Activated T-cell treated with anti-CD3 and anti-CD28 coated beads, Interleukin-2, amount 50 U/mL, for 72 hours (primary cell): ENCODE results near the gene KCTD2. TPM values are rescaled to one million over a fixed set of nuclear protein-coding genes. Genes with fewer than 3 reads are reported as not detected.
A peak's percentile ranks its signal among the peaks of the same experiment; 100 is the strongest.
"Not testable (repeated sequence)": the region's sequence is repeated elsewhere in the genome, so short reads cannot be mapped to it uniquely, and the experiment has no call there.

Source experiments
- ATAC-seq, 2 donors: fragments of 150-1000 bp; cut with Tn5 transposase; replicated peaks in 1 of 2; 2 replicates each; pipeline ENCODE4 v1.10.0; 2021; ENCODE audit warnings: moderate library complexity in 2 of 2, mild to moderate bottlenecking in 1 of 2
- DNase-seq, 2 donors: peaks; one replicate each; pipeline ENCODE4 v3.0.0; 2021 to 2022; ENCODE audit warnings: mixed read lengths in 1 of 2
- H3K27ac Mint-ChIP-seq: one replicate; pipeline ENCODE4 v1.8.0; 2022; ENCODE audit warnings: mild to moderate bottlenecking, moderate library complexity, mixed read lengths
- H3K27me3 Mint-ChIP-seq: one replicate; pipeline ENCODE4 v1.8.0; 2022; ENCODE audit warnings: low read depth, mixed read lengths
- H3K36me3 Mint-ChIP-seq, 2 donors: one replicate each; pipeline ENCODE4 v1.8.0; 2022; ENCODE audit warnings: mixed read lengths in 2 of 2, mild to moderate bottlenecking in 1 of 2; ENCODE audit not compliant: insufficient read depth in 2 of 2
- H3K4me1 Mint-ChIP-seq: one replicate; pipeline ENCODE4 v1.8.0; 2022; ENCODE audit warnings: low read depth, mixed read lengths
- H3K4me3 Mint-ChIP-seq, 2 donors: one replicate each; pipeline ENCODE4 v1.8.0; 2022; ENCODE audit warnings: mild to moderate bottlenecking in 2 of 2, mixed read lengths in 2 of 2, moderate library complexity in 2 of 2
- H3K9me3 Mint-ChIP-seq, 2 donors: one replicate each; pipeline ENCODE4 v1.8.0; 2022; ENCODE audit warnings: mixed read lengths in 2 of 2
- total RNA-seq, 2 donors: library from RNA; stranded (reverse); gene quantifications; one replicate each; pipeline ENCODE4 v1.2.3, GENCODE V29; 2022

The KCTD2 gene
- total RNA-seq, 2 donors from 2014 or later: 21.4 to 24.1 TPM

DNA sequence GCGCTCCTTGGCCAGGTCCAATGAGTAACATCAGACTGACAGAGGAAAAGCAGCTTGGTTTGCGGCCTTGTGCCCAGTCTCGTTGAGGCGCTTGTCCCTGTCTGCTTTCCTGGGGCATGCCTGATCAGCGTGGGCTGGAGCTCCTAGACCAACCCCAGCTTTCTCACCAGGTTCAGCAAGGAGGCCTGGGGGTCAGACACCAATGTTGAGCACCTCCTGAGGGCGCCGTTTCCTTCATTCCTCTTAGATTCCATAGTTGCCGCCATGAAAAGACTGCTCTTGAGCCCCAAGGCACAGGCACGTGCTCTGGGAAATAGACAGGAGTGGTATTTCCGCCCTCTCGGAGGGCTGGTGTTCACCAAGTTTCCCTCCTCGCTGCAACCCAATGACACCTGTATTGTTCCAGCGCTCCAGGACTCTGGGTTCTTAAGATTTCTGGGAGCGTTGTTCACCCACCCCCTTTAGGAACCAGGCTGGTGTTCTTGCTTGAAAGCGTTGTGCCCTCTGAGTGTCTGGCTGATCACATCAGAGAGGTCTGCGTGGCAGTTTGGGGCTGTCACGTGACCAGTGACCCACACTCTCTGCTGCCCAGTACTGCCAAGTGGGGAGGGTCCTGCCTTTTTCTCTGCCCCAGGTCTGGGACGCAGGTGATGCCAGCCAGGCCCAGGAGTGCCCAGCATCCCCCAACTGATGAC is 18.0 kb downstream of the KCTD2 start:
- Mint-ChIP-seq H3K27me3 (no peaks in the 10 kb centered on the region), H3K9me3 (no peaks in the 10 kb centered on the region), H3K36me3 (peaks cover 0 to 4% of the 10 kb centered on the region in 2 donors), H3K4me1 (peaks cover 36% of the 10 kb centered on the region), H3K27ac (peak overlapping the region; percentile 86), H3K4me3 (peak overlapping the region; percentile 55 to 57)
- no peak for ATAC-seq
- DNase-seq: no peak

DNA sequence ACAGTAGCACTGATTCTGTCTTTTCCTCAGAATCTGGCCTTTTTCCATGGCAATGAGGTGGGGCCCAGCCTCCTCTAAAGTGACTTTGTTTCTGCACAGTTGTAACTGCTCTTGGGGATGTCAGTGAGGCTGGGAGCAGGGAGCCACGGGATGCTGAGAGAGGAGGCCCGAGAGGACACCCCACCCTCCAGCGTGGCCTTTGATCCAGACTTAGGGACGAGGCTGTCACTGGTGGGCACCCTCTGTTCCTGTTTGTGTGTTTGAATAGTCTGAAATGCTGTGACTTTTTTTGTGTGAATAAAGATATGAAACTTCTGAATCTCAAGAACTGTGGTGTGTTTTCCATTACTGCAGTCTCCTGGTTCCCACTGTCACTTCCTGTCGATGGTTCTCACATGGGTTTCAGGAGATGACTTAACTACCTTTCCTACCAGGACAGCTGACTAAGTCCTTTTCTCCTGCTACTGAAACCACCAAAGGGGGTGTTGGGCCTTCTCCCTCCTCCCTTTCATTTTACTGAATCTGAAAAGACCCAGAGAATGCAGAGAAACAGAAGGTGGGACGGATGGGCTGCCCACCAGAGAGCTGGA is 18.6 kb downstream of the KCTD2 start:
- Mint-ChIP-seq H3K36me3 (peaks cover 0 to 4% of the 10 kb centered on the region in 2 donors), H3K27me3 (no peaks in the 10 kb centered on the region), H3K4me3 (peak overlapping the region; percentile 55 to 57), H3K27ac (peak overlapping the region; percentile 86), H3K9me3 (no peaks in the 10 kb centered on the region), H3K4me1 (peaks cover 36% of the 10 kb centered on the region)
- DNase-seq (no peak), ATAC-seq (peak; percentile 62)

DNA sequence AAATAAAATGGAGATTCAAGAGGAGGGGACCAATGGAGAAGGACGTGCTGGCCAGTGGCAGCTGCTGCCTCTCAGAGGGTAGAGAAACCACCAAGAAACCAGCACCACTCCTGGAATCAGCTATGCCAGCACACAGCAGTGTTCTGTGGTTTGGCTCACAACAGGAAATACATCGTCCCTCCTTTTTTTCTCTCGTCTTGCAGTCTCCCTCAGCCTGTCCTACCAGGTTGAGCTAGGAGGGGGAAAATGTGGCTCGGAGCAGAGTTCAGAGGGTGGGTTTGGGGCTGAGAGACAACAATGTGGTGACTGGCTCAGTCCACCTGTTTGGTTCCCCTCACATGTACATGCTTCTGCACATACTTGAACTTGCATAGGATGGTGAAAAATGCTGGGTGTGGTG is 20.8 kb downstream of the KCTD2 start:
- Mint-ChIP-seq H3K27ac (no peak overlapping the region), H3K9me3 (no peaks in the 10 kb centered on the region), H3K27me3 (no peaks in the 10 kb centered on the region), H3K36me3 (peaks cover 0 to 3% of the 10 kb centered on the region in 2 donors), H3K4me1 (peaks cover 36% of the 10 kb centered on the region), H3K4me3 (peak overlapping the region in 1 of 2 donors; percentile 47)
- peak; percentile 76 to 80 for ATAC-seq
- DNase-seq: peak; percentile 30 to 31

DNA sequence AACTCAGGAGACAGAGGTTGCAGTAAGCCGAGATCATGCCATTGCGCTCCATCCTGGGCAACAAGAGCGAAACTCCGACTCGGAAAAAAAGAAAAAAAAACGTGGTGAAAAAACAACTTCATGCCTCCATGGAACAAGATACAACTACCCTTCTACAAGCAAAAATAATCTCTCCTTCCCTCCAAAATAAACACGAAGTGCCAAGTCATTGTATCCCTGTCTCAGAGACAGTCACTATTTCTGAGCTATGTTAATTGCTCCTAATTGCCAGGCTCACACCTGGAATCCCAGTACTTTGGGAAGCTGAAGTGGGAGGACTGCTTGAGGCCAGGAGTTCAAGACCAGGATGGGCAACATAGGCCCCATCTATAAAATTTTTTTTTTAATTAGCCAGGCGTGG is 21.7 kb downstream of the KCTD2 start:
- DNase-seq (no peak), ATAC-seq (no peak)
- Mint-ChIP-seq H3K27ac (no peak overlapping the region), H3K36me3 (no peaks in the 10 kb centered on the region), H3K27me3 (no peaks in the 10 kb centered on the region), H3K4me3 (no peak overlapping the region), H3K4me1 (peaks cover 36% of the 10 kb centered on the region), H3K9me3 (no peaks in the 10 kb centered on the region)

DNA sequence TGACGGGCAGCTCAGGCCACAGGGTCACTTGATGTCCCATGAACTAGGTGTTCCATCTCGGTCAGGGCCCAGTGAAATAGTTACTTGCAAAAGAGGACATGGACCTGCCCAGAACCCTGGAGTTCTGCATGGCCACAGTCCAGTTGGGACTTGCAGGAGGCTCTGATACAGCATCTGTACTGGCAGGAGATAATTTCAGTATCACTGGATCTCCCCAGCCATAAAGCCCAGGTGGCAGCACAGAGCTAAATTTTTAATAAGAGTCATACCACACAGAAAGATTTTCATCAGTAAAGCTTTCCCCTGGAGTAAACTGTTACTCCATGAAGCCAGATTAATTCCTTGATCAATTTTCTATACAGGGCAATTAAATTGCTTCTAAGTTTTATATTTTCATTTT is 22.8 kb downstream of the KCTD2 start:
- DNase-seq (no peak), ATAC-seq (no peak)
- no peaks in the 10 kb centered on the region for H3K36me3 Mint-ChIP-seq
- H3K27ac Mint-ChIP-seq: no peak overlapping the region
- H3K4me1 Mint-ChIP-seq: peaks cover 34% of the 10 kb centered on the region
- H3K27me3 Mint-ChIP-seq: no peaks in the 10 kb centered on the region
- no peak overlapping the region for H3K4me3 Mint-ChIP-seq
- H3K9me3 Mint-ChIP-seq: no peaks in the 10 kb centered on the region

DNA sequence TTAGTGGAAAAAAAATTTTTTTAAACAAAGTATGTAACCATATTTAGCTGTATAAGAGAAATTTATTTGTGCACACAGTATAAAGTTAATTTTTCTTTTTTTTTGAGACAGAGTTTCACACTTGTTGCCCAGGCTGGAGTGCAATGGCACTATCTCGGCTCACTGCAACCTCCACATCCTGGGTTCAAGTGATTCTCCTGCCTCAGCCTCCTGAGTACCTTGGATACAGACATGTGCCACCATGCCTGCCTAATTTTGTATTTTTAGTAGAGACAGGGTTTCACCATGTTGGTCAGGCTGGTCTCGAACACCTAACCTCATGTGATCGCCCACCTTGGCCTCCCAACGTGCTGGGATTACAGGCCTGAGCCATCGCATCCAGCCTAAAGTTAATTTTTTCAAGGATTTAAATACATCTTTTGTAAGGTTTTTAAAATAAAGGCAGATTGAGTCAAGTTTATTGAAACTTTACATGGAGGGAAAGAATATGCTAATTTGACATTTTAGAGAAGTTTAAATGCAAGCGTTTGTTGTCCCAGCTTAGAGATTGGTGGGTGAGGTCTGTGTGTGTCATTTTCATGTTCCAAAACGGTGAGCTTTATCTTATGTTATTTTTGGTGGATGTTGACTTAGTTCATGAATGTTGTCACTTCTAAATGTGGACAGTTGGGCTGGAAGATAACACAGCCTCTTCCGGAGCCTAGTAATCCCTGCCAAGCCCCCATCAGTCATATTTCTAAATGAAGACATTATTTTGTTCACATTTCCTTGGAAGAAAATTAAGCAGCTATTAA is 24.6 kb downstream of the KCTD2 start:
- not testable (repeated sequence) for H3K4me3 Mint-ChIP-seq, ATAC-seq, H3K27me3 Mint-ChIP-seq, DNase-seq, H3K9me3 Mint-ChIP-seq, H3K36me3 Mint-ChIP-seq
- Mint-ChIP-seq H3K27ac (peak overlapping the region; percentile 86), H3K4me1 (peaks cover 15% of the 10 kb centered on the region)

DNA sequence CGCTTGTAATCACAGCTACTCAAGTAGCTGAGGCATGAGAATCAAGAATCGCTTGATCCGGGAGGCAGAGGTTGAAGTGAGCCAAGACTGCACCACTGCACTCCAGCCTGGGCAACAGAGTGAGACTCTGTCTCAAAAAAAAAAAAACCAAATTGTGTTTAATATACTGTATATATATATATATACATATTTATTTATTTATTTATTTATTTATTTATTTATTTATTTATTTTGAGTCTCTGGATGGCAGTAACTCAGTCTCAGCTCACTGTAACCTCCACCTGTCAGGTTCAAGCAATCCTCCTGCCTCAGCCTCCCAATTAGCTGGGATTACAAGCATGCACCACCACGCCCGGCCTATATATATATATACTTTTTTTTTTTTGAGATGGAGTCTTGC is 25.9 kb downstream of the KCTD2 start:
- not testable (repeated sequence) for H3K36me3 Mint-ChIP-seq, H3K27me3 Mint-ChIP-seq, DNase-seq, H3K4me1 Mint-ChIP-seq, H3K9me3 Mint-ChIP-seq, H3K4me3 Mint-ChIP-seq, H3K27ac Mint-ChIP-seq, ATAC-seq

DNA sequence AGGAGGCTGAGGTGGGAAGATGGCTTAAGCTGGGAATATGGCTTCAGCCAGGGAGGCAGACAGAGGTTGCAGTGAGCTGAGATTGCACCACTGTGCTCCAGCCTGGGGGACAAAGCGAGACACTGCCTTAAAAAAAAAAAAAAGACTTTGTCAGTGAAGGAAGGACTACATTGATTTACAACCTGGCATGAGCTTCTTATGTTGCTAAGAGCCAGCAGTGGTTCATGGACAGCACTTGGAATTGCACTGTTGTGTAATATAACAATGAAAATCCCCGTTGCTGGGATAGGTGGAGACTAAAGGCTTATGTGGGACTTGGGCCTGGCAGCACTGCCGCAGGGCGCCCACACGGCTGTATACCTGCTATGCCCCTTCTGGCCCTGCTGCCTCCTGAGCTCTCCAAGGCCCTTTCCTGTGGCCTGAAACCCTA is 26.6 kb downstream of the KCTD2 start:
- Mint-ChIP-seq H3K4me1 (peaks cover 5% of the 10 kb centered on the region), H3K27ac (no peak overlapping the region), H3K4me3 (no peak overlapping the region), H3K9me3 (no peaks in the 10 kb centered on the region), H3K27me3 (no peaks in the 10 kb centered on the region), H3K36me3 (no peaks in the 10 kb centered on the region)
- DNase-seq (no peak), ATAC-seq (no peak)

DNA sequence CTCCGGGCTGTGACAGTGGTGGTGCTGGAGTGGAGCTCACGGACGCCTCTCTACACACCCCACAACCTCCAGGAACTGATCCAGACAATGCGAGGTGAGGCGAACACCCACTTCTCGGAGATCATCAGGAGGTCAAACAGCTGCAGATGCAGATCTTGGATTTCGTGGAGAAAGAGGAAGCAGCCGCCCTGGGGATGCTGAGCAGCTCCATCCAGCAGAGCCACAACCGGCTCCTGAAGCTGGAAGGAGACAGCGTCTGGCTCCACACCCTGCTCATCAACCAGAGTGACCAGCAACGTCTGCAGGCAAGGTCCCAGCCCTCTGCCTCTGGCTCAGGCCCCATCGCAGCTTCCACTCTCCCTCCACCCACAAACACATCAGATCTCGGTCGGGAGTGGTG is 27.5 kb downstream of the KCTD2 start:
- H3K27me3 Mint-ChIP-seq: no peaks in the 10 kb centered on the region
- H3K4me1 Mint-ChIP-seq: peaks cover 13% of the 10 kb centered on the region
- H3K4me3 Mint-ChIP-seq: no peak overlapping the region
- no peak overlapping the region for H3K27ac Mint-ChIP-seq
- DNase-seq (no peak), ATAC-seq (no peak)
- no peaks in the 10 kb centered on the region for H3K9me3 Mint-ChIP-seq
- no peaks in the 10 kb centered on the region for H3K36me3 Mint-ChIP-seq

DNA sequence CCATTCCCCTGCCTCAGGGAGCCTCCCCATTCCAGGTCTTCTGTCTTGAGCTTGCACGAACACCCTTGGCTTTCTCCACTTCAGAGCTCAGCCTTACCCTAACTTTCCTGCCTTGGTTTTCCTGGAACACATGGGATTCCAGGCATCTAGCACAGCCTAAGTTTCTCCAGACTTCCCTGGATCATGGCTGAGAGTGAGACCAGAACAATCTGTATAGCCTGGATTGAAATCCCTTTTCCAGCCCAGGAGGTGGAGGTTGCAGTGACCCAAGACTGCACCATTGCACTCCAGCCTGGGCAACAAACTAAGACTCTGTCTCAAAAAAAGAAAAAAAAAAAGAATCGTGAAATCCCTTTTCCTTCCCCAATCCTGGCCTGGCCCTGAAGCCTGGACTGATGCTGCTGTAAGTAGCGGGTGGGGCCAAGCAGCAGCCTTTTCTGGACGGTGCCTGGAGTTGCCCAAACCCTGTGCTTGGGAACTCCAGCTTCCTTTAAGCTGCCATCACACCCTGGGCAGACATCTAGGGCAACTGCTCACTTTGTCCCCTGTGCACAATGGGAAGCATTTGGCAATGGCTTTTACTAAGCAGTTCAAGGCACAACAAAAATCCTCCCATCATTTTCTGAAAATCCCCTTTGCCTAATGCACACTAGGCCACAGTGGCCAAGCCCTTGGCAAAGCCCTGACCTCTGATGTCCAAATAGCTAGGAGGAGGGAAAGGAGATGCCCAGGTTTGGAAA is 28.7 kb downstream of the KCTD2 start:
- H3K4me3 Mint-ChIP-seq: no peak overlapping the region
- H3K9me3 Mint-ChIP-seq: no peaks in the 10 kb centered on the region
- H3K27me3 Mint-ChIP-seq: no peaks in the 10 kb centered on the region
- ATAC-seq: no peak
- peaks cover 19% of the 10 kb centered on the region for H3K4me1 Mint-ChIP-seq
- no peaks in the 10 kb centered on the region for H3K36me3 Mint-ChIP-seq
- DNase-seq: no peak
- H3K27ac Mint-ChIP-seq: no peak overlapping the region

DNA sequence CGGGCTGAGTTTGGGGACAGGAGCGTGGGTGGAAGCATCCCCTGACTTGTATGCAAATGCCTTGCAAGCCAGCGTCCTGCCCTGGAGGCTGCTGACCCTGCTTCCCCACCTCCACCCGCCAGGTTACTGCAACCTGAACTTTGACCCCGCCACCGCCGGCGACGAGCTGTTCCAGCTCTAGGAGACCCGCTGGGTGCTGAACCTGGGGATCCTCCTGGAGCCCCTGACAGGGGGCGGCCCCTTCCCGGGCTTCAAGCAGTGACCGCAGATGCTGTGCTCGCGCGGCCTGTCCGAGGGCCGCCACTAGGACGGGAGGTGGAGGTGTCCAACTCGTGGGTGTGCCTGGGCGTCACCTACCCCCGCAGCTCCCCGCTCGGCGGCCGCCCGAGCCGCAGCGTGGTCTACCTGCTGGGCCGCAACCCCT is 30.1 kb downstream of the KCTD2 start:
- Mint-ChIP-seq H3K9me3 (no peaks in the 10 kb centered on the region), H3K27me3 (no peaks in the 10 kb centered on the region), H3K4me1 (peaks cover 19% of the 10 kb centered on the region), H3K36me3 (no peaks in the 10 kb centered on the region), H3K27ac (peak overlapping the region; percentile 86), H3K4me3 (peak overlapping the region; percentile 80 to 88)
- ATAC-seq: no peak
- no peak for DNase-seq

DNA sequence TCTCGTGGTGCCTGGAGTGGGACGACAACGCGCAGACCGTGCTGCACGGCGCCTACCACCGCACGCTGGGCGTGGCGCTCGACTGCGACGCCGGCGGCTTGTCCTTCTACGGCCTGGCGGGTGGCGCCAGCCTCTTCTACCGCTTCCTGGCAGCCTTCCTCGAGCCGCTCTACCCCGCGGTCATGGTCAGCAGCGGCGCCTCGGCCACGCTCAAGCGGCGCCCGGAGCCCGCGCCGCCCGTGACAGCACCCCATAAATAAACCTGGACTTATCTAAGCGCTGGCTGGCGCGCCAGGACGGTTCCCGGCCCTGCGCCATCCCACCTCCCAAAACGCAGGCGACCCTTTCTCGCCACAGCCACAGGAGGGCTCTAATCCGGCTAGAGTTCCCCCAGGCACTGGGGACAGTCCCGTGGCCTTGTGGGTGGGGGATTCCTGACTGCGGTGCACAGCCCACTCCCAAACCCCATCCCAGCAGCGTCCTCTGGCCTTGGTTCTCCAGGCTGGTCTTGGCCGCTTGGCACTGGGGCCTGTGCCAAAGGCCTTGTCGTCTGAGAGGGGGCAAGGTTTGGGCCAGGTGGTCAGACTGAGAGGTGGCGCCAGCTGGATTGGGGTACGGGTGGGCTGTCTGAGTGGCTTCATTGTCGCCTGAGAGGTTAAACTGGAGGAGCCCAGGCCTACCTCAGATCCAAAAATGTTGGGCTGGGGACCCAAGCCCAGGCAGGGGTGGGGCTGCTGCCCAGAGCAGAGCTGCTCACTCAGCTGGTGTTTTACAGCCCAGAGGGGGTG is 30.7 kb downstream of the KCTD2 start:
- peak overlapping the region; percentile 80 to 88 for H3K4me3 Mint-ChIP-seq
- no peaks in the 10 kb centered on the region for H3K9me3 Mint-ChIP-seq
- H3K4me1 Mint-ChIP-seq: peaks cover 22% of the 10 kb centered on the region
- DNase-seq (peak; percentile 62 to 75), ATAC-seq (peak; percentile 85 to 93)
- H3K36me3 Mint-ChIP-seq: no peaks in the 10 kb centered on the region
- peak overlapping the region; percentile 86 for H3K27ac Mint-ChIP-seq
- H3K27me3 Mint-ChIP-seq: no peaks in the 10 kb centered on the region
